Measurements from ENCODE around the gene SATB2. TPM values are rescaled to one million over a fixed set of nuclear protein-coding genes. Genes with fewer than 3 reads are reported as not detected.
A peak's percentile ranks its signal among the peaks of the same experiment; 100 is the strongest.

The SATB2 gene
- total RNA-seq, 1 donor from 2014 or later = 7.4 TPM

DNA sequence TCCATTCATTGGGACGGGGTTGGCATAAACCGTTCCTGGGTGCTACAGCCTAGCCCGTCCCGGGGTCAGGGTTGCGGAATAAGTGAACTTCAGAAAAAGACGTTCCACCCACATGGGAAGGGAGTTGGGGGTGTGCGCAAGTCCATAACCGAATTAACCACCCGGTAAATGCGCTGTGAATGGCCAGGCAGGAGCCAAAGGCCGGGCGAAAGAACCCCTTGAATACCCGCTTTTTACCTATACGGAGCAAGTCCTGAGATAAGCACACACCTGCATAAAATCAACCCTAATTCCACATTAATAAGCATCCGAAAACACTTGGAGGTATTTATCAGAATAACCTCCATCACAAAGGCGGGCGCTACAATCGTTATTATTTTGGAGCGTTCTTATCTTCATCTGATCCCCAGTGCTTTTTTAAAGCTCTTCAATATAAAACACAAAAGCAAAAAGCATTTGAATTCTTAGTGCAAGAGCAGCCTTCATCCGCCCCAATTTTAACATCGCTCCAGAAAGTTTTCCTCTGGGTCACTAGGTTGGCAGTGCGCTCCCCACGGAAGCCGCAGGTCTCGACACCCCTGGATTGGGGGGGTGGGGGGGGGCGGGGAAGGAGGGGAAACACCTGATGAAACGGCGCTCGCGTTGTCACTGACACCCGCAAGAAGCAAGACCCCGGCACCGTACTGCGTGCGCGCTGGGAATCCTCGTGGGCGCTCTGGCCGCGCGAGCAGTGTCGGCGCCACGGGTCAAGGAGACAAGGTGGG, 1.2 kb downstream of the SATB2 start:
- no peak for TF ChIP-seq POLR2AphosphoS5 (IDR thresholded peaks at IDR 0.05; ENCODE audit: insufficient read depth in 1 of 2, low read depth in 1 of 2)
- TF ChIP-seq POLR2A (IDR thresholded peaks at IDR 0.05) = no peak
- TF ChIP-seq, protein P1, sequence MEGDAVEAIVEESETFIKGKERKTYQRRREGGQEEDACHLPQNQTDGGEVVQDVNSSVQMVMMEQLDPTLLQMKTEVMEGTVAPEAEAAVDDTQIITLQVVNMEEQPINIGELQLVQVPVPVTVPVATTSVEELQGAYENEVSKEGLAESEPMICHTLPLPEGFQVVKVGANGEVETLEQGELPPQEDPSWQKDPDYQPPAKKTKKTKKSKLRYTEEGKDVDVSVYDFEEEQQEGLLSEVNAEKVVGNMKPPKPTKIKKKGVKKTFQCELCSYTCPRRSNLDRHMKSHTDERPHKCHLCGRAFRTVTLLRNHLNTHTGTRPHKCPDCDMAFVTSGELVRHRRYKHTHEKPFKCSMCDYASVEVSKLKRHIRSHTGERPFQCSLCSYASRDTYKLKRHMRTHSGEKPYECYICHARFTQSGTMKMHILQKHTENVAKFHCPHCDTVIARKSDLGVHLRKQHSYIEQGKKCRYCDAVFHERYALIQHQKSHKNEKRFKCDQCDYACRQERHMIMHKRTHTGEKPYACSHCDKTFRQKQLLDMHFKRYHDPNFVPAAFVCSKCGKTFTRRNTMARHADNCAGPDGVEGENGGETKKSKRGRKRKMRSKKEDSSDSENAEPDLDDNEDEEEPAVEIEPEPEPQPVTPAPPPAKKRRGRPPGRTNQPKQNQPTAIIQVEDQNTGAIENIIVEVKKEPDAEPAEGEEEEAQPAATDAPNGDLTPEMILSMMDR (IDR thresholded peaks at IDR 0.05) = no peak
- DNase-seq (ENCODE audit: extremely low spot score in 2 of 2) = no peak
- Histone ChIP-seq H3K27ac (no peak overlapping the region), H3K4me3 (peak overlapping the region; percentile 89 to 91), H3K36me3 (no peaks in the 10 kb centered on the region), H3K27me3 (no peaks in the 10 kb centered on the region), H3K4me1 (peaks cover 39% of the 10 kb centered on the region), H3K9me3 (no peaks in the 10 kb centered on the region)
- intact Hi-C loops (cut with DNase I) = no loop called here

DNA sequence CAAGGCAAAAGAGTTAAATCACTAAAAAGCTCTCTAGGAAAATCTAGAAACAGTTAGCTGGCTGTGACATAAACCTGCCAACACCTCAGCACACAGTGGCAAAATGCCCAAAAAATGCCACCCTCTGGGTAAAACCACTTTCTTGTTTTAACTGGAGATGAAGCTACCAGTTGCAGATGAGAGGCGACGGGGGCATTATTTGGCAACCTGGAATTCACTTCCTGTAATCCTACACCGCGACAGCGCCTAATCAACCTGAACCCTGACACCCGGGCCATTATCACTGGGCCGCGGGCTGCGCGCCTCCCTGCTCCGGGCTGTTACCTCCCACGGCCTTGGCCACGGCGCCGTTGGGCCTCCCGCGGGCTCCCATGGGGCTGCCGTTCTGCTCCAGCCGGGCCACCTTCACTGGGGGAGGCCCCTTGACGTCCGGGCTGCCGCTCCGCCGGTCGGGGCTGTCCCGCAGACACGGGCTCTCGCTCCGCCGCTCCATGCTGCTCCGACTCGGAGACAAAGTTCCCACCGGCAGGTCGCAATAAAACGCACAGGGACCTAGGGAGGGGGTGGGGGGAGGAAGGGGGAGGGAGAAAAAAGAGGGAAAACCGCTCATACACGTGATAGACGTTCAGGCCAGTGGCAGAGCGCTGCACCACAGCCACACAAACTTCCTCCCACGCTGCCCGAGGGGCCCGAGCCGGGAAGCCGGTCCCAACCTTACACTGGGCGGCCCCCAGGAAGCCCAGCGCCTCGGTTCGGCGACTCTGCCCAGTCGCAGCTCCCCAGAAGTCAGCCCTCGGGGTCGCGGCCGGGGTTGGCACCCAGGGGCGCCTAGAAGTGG, 2.0 kb downstream of the SATB2 start:
- H3K4me1 ChIP-seq = peaks cover 39% of the 10 kb centered on the region
- intact Hi-C loops (cut with DNase I) = no loop called here
- no peaks in the 10 kb centered on the region for H3K9me3 ChIP-seq
- no peaks in the 10 kb centered on the region for H3K36me3 ChIP-seq
- TF ChIP-seq POLR2A (IDR thresholded peaks at IDR 0.05) (no peak), POLR2AphosphoS5 (IDR thresholded peaks at IDR 0.05; ENCODE audit: insufficient read depth in 1 of 2, low read depth in 1 of 2) (no peak)
- TF ChIP-seq, protein P1 (IDR thresholded peaks at IDR 0.05) = no peak
- H3K4me3 ChIP-seq = peak overlapping the region; percentile 89 to 91
- H3K27me3 ChIP-seq = no peaks in the 10 kb centered on the region
- H3K27ac ChIP-seq = no peak overlapping the region
- DNase-seq (ENCODE audit: extremely low spot score in 2 of 2) = no peak

DNA sequence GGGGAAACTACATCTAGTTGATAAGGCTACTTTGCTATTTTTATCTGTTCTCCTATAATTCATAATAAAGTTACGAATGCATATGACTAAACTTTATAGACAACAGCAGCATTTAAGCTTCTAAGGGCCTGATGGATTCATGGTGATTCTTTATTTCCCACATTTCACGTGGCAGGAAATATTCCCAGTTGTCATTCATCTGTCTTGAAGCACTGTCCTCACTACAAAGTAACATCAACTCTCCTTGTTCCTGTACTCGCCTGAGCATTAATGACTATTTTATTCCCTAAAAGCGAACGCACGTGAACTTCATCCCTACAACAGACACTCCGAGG, 2.6 kb downstream of the SATB2 start:
- intact Hi-C loops (cut with DNase I) = no loop called here
- no peaks in the 10 kb centered on the region for H3K27me3 ChIP-seq
- TF ChIP-seq POLR2A (IDR thresholded peaks at IDR 0.05) = no peak
- no peak for TF ChIP-seq POLR2AphosphoS5 (IDR thresholded peaks at IDR 0.05; ENCODE audit: insufficient read depth in 1 of 2, low read depth in 1 of 2)
- TF ChIP-seq, protein P1 (IDR thresholded peaks at IDR 0.05) = no peak
- H3K4me1 ChIP-seq = peaks cover 38% of the 10 kb centered on the region
- no peaks in the 10 kb centered on the region for H3K36me3 ChIP-seq
- no peak for DNase-seq (ENCODE audit: extremely low spot score in 2 of 2)
- H3K27ac ChIP-seq = no peak overlapping the region
- no peaks in the 10 kb centered on the region for H3K9me3 ChIP-seq
- H3K4me3 ChIP-seq = peak overlapping the region in 1 of 2 donors; percentile 89

DNA sequence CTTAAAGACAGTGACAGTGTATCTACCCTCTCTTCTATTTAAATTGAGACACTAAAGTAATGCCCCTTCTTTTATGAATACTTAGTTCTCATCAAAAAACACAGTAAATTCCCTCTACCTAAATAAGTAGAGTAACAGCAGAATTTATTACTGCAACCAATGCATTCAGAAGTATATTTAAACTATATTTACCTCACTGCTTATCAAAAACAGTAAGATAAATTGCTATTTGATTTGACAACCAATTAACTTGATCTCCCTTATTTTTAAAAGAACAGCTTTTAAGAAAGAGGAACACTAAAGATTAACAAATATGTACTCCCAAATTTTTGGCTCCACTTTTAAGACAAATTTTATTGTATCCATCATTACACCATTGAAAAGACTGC, 4.8 kb downstream of the SATB2 start:
- Histone ChIP-seq H3K27me3 (no peaks in the 10 kb centered on the region), H3K27ac (no peak overlapping the region), H3K4me3 (no peak overlapping the region), H3K4me1 (peaks cover 29% of the 10 kb centered on the region), H3K36me3 (no peaks in the 10 kb centered on the region), H3K9me3 (no peaks in the 10 kb centered on the region)
- DNase-seq (ENCODE audit: extremely low spot score in 2 of 2) = no peak
- intact Hi-C loops (cut with DNase I) = no loop called here
- no peak for TF ChIP-seq POLR2A (IDR thresholded peaks at IDR 0.05)
- TF ChIP-seq POLR2AphosphoS5 (IDR thresholded peaks at IDR 0.05; ENCODE audit: insufficient read depth in 1 of 2, low read depth in 1 of 2) = no peak
- TF ChIP-seq, protein P1 (IDR thresholded peaks at IDR 0.05) = no peak
